HepG2 (cell line): ENCODE measurements around the gene EPB41. TPM values are rescaled to one million over a fixed set of nuclear protein-coding genes. Genes with fewer than 3 reads are reported as not detected.

ENCODE experiments used
- ATAC-seq: fragments of 200-7000 bp; cut with Tn5 transposase; 3 replicates; pipeline ENCODE4 v1.9.1; 2020; ENCODE audit warnings: mild to moderate bottlenecking, moderate library complexity
- BruUV-seq: library from RNA; stranded (reverse); fragments of 400-500 nt; replicated peaks from 2 replicates; lab custom pipeline; 2021; lab: Mats Ljungman, UMichigan
- CTCF ChIA-PET: fragments of 300-600 bp; formaldehyde crosslinking; extraction: SDS; loops from one replicate; lab custom pipeline; 2021; ENCODE audit warnings: low total read pairs, inconsistent platforms, low intra/inter-chr PET ratio; lab: Yijun Ruan, JAX
- POLR2A ChIA-PET: fragments of 350-600 bp; sonication (Branson Sonifier 250); formaldehyde crosslinking; loops from one replicate; lab custom pipeline; 2020; ENCODE audit warnings: antibody characterized with exemption, inconsistent platforms; lab: Yijun Ruan, JAX
- DNase-seq: peaks from one replicate; pipeline ENCODE4 v3.0.0-alpha.2; 2015; ENCODE audit warnings: low spot score
- FAIRE-seq: peaks from 3 replicates; lab custom pipeline; 2011; peaks lifted over from hg19 to GRCh38; lab: Jason Lieb, UNC
- H2AFZ ChIP-seq: one replicate; pipeline ENCODE4 v1.6.1; 2011; ENCODE audit warnings: low read length, inconsistent platforms
- H3K27ac ChIP-seq: fragments of 300-600 bp; 3 replicates; pipeline ENCODE4 v1.8.0; 2011; ENCODE audit warnings: mixed run types, mild to moderate bottlenecking, mixed read lengths, low read length, inconsistent platforms; ENCODE audit not compliant: insufficient read depth; ENCODE audit errors: extremely low read length
- H3K27me3 ChIP-seq, 2 experiments: fragments of 200-600 bp in 1 of 2; 2 replicates in 1 of 2; 3 replicates in 1 of 2; pipeline versions ENCODE4 v1.6.0 to v1.8.0; 2011; ENCODE audit warnings: low read length in 2 of 2, mild to moderate bottlenecking in 2 of 2, moderate library complexity in 2 of 2, inconsistent platforms in 1 of 2; ENCODE audit not compliant: insufficient read depth in 2 of 2, control insufficient read depth in 1 of 2
- H3K36me3 ChIP-seq, 2 experiments: fragments of 200-600 bp in 1 of 2; replicated peaks in 1 of 2; 2 replicates in 1 of 2; 3 replicates in 1 of 2; pipeline versions ENCODE4 v1.5.1 to v1.8.0; 2011; ENCODE audit warnings: low read length in 2 of 2, inconsistent platforms in 1 of 2; ENCODE audit not compliant: insufficient read depth in 2 of 2, control insufficient read depth in 1 of 2
- H3K4me1 ChIP-seq: 2 replicates; pipeline ENCODE4 v1.5.1; 2012; ENCODE audit warnings: low read length, inconsistent platforms; ENCODE audit not compliant: insufficient read depth
- H3K4me2 ChIP-seq: 2 replicates; pipeline ENCODE4 v1.6.0; 2011; ENCODE audit warnings: low read depth, low read length, inconsistent platforms
- H3K4me3 ChIP-seq, 3 experiments: fragments of 200-600 bp in 1 of 3; sonication (generic), shearing (Covaris generic) in 1 of 3; replicated peaks in 1 of 3; 2 replicates each; pipeline ENCODE4 v1.5.1; 2011 to 2016; ENCODE audit warnings: low read length in 3 of 3, inconsistent platforms in 2 of 3, low read depth in 2 of 3, mild to moderate bottlenecking in 2 of 3, control low read depth in 1 of 3, mixed read lengths in 1 of 3; ENCODE audit not compliant: insufficient read depth in 1 of 3
- H3K79me2 ChIP-seq: one replicate; pipeline ENCODE4 v1.6.1; 2011; ENCODE audit warnings: low read length, inconsistent platforms; ENCODE audit not compliant: insufficient read depth
- H3K9ac ChIP-seq: 2 replicates; pipeline ENCODE4 v1.6.0; 2011; ENCODE audit warnings: mild to moderate bottlenecking, low read depth, low read length, inconsistent platforms; ENCODE audit not compliant: insufficient read depth
- H3K9me3 ChIP-seq: 2 replicates; pipeline ENCODE4 v1.5.1; 2012; ENCODE audit warnings: mild to moderate bottlenecking, low read length
- H4K20me1 ChIP-seq: 2 replicates; pipeline ENCODE4 v1.6.0; 2011; ENCODE audit warnings: inconsistent platforms, mild to moderate bottlenecking, low read length, moderate library complexity; ENCODE audit not compliant: insufficient read depth
- ATRX ChIP-seq: sonication (generic); formaldehyde crosslinking; IDR thresholded peaks from 2 replicates; pipeline ENCODE4 v1.4.0; 2020; ENCODE audit warnings: missing genetic modification reagents, borderline replicate concordance
- E2F2 ChIP-seq: sonication (generic); formaldehyde crosslinking; IDR thresholded peaks from 2 replicates; pipeline ENCODE4 v1.4.0; 2020; ENCODE audit warnings: missing genetic modification reagents, borderline replicate concordance
- FOXM1 ChIP-seq: sonication (generic); formaldehyde crosslinking; IDR thresholded peaks from 2 replicates; pipeline ENCODE4 v1.5.0; 2020; ENCODE audit warnings: missing genetic modification reagents
- NFE2L2 ChIP-seq: fragments of 150-350 bp; IDR thresholded peaks from 2 replicates; pipeline ENCODE4 v1.6.1; 2014; ENCODE audit warnings: low read length
- REL ChIP-seq: sonication (generic); formaldehyde crosslinking; conservative IDR thresholded peaks from 2 replicates; pipeline ENCODE4 v1.8.0; 2022; ENCODE audit warnings: mild to moderate bottlenecking, missing genetic modification reagents, moderate library complexity
- THAP8 ChIP-seq: sonication (generic); formaldehyde crosslinking; IDR thresholded peaks from 2 replicates; pipeline ENCODE4 v1.5.1; 2020; ENCODE audit warnings: missing genetic modification reagents, mild to moderate bottlenecking, borderline replicate concordance
- ZFP1 ChIP-seq: IDR thresholded peaks from 2 replicates; pipeline ENCODE4 v1.6.1; 2016
- ZNF460 ChIP-seq: sonication (generic); formaldehyde crosslinking; IDR thresholded peaks from 2 replicates; pipeline ENCODE4 v1.5.1; 2020; ENCODE audit warnings: missing genetic modification reagents, mild to moderate bottlenecking, borderline replicate concordance
- WGBS: methylation state at CpG from one replicate; pipeline ENCODE4 v1.1.6; 2017; ENCODE audit warnings: low lambda C conversion rate; 5-methylcytosine and 5-hydroxymethylcytosine counted together
- in situ Hi-C: cut with HindIII; loops from 2 replicates; pipeline ENCODE4 v1.10.0; 2017; ENCODE audit warnings: low pct_unique_long_range_greater_than_20kb; ENCODE audit not compliant: extremely low pct_ligation_motif_present
- intact Hi-C: fragments of 100-400 bp; cut with micrococcal nuclease; formaldehyde crosslinking; loops from one replicate; pipeline ENCODE4 v1.10.0; 2022; ENCODE audit not compliant: unreplicated experiment
- polyA plus RNA-seq, 8 experiments: library from polyadenylated mRNA; depleted of rRNA in 3 of 8; stranded (reverse) in 7 of 8; unstranded in 1 of 8; fragments of >200 nt; fragmentation: Illumina TruSeq in 4 of 8; extraction: Trizol in 4 of 8; gene quantifications; 2 replicates each; pipeline versions ENCODE4 v1.2.1 to v1.2.3, GENCODE V29; 2011 to 2016; ENCODE audit warnings: low read depth in 4 of 8, missing spikeins in 1 of 8, mixed read lengths in 1 of 8; ENCODE audit not compliant: insufficient read depth in 1 of 8
- total RNA-seq, 5 experiments: library from RNA; depleted of rRNA; stranded (reverse); fragments of >200 nt; fragmentation: Illumina TruSeq; extraction: Trizol; gene quantifications; 2 replicates each; pipeline ENCODE4 v1.2.3, GENCODE V29; 2016; ENCODE audit warnings: low read depth in 1 of 5

EPB41 gene
- total and polyA plus RNA-seq, 2 of the 13 experiments (the other 11 are each of a cell fraction or from before 2014, with no cell fraction given): 34.5 to 46.7 TPM

GRCh38 chr1:29084196-29084521 lies 169.8 kb downstream of the EPB41 start:
- Histone ChIP-seq H2AFZ (no peak overlapping the region), H3K36me3 (peaks cover 2 to 8% of the 10 kb centered on the region in 2 experiments; a peak in 2 of 5 replicates), H3K9ac (no peak overlapping the region), H3K4me1 (no peaks in the 10 kb centered on the region), H3K27me3 (no peaks in the 10 kb centered on the region), H3K27ac (no peak overlapping the region), H3K4me3 (no peak overlapping the region), H3K4me2 (no peak overlapping the region), H3K79me2 (no peaks in the 10 kb centered on the region), H4K20me1 (no peaks in the 10 kb centered on the region), H3K9me3 (no peaks in the 10 kb centered on the region)
- DNase-seq (no peak), ATAC-seq (no peak), FAIRE-seq (no peak)
- CTCF ChIA-PET: no interaction called here
- WGBS: 90% methylated on average over 2 of the region's 2 CpGs
- POLR2A ChIA-PET: no interaction called here
- no TSS peak for BruUV-seq
- intact Hi-C loops (no loop called here), in situ Hi-C loops (no loop called here)
- TF ChIP-seq FOXM1 (CRISPR knock-in tag): no peak
- TF ChIP-seq THAP8 (CRISPR knock-in tag): no peak
- no peak for TF ChIP-seq ATRX
- TF ChIP-seq E2F2 (CRISPR knock-in tag): no peak
- no peak for TF ChIP-seq ZNF460 (CRISPR knock-in tag)
- TF ChIP-seq ZFP1 (CRISPR knock-in tag): no peak
- TF ChIP-seq NFE2L2: no peak
- TF ChIP-seq REL (CRISPR knock-in tag): no peak
